Kidney (tissue), 22 donors: Measurements from ENCODE around the gene MAP2K7. TPM values are rescaled to one million over a fixed set of nuclear protein-coding genes. Genes with fewer than 3 reads are reported as not detected.

Experiments used
- DNase-seq, 5 donors: peaks; one replicate each; pipeline ENCODE4 v3.0.0-alpha.2; 2013 to 2020
- FAIRE-seq: peaks from 2 replicates; lab custom pipeline; 2012; peaks lifted over from hg19 to GRCh38; lab: Jason Lieb, UNC
- H3K27ac ChIP-seq, 2 donors: one replicate each; pipeline ENCODE4 v1.7.0; 2013; ENCODE audit warnings: low read depth in 2 of 2, low read length in 2 of 2, inconsistent platforms in 1 of 2
- H3K27me3 ChIP-seq: one replicate; pipeline ENCODE4 v1.7.1; 2013; ENCODE audit warnings: low read length, inconsistent platforms; ENCODE audit not compliant: control insufficient read depth, insufficient read depth
- H3K36me3 ChIP-seq, 3 donors: one replicate each; pipeline versions ENCODE4 v1.7.0 to v1.7.1; 2013; ENCODE audit warnings: low read length in 3 of 3, control low read depth in 1 of 3, inconsistent platforms in 1 of 3; ENCODE audit not compliant: insufficient read depth in 3 of 3, control insufficient read depth in 2 of 3
- H3K4me1 ChIP-seq, 3 donors: one replicate each; pipeline versions ENCODE4 v1.7.0 to v1.7.1; 2013; ENCODE audit warnings: low read length in 3 of 3, inconsistent platforms in 1 of 3, low read depth in 1 of 3; ENCODE audit not compliant: control insufficient read depth in 2 of 3, insufficient read depth in 2 of 3
- H3K4me3 ChIP-seq, 3 donors: one replicate each; pipeline versions ENCODE4 v1.7.0 to v1.8.1; 2013; ENCODE audit warnings: low read length in 3 of 3, control low read depth in 1 of 3, inconsistent platforms in 1 of 3
- H3K9ac ChIP-seq, 3 donors: one replicate each; pipeline versions ENCODE4 v1.7.0 to v1.7.1; 2013; ENCODE audit warnings: low read length in 3 of 3, control low read depth in 1 of 3, inconsistent platforms in 1 of 3
- H3K9me3 ChIP-seq, 3 donors: one replicate each; pipeline versions ENCODE4 v1.7.0 to v1.7.1; 2013; ENCODE audit warnings: low read length in 3 of 3, control low read depth in 1 of 3, inconsistent platforms in 1 of 3; ENCODE audit not compliant: control insufficient read depth in 2 of 3, insufficient read depth in 1 of 3
- intact Hi-C: fragments of 100-400 bp; cut with DNase I; formaldehyde crosslinking; loops from one replicate; pipeline ENCODE4 v1.11.1; 2022
- long read RNA-seq, 10 donors: library from polyadenylated mRNA in 1 of 10; unstranded in 1 of 10; transcript quantifications; one replicate each; pipeline ENCODE4 v2.0.0 and lab custom pipeline, GENCODE V29; 2021 to 2026
- polyA plus RNA-seq: library from polyadenylated mRNA; stranded (reverse); fragments of 350-450 nt; fragmentation: Illumina TruSeq; extraction: RNeasy Lipid Tissue Mini Kit (QIAGEN cat#74804); gene quantifications from one replicate; pipeline ENCODE4 v1.2.3, GENCODE V29; 2014; ENCODE audit warnings: low read depth, low replicate concordance; ENCODE audit not compliant: insufficient read depth
- total RNA-seq: library from RNA; stranded (reverse); fragmentation: NEBNext Ultra II Directional; extraction: Animal tissue kit (Norgen Biotek cat#: 25700); gene quantifications from one replicate; pipeline ENCODE4 v1.2.1, GENCODE V29; 2021
- TF ChIP-seq, protein P1 (sequence below): IDR thresholded peaks from 3 replicates; pipeline ENCODE4 v1.5.1; 2012; ENCODE audit warnings: mild to moderate bottlenecking, moderate library complexity, borderline replicate concordance; ENCODE audit not compliant: insufficient read depth; ENCODE audit errors: extremely low read depth
- donor health status: control.
- donor health status: control.
- donor health status: control.
- donor health status: control.
- donor health status: control.
- donor health status: DM: yes; HTN: yes; CAD: no.
- donor health status: Normal renal cell carcinoma (clear cell type).

MAP2K7 gene
- total RNA-seq (37.0 TPM), polyA plus RNA-seq (16.7 TPM)
- long read RNA-seq, donor 1, transcript MAP2K7-201 (11 exons, 3,361 nt) = major isoform, 11 of 11 reads
- long read RNA-seq, donor 1, partial matches to known transcripts = 0 of 11 reads
- long read RNA-seq, donor 1, other reads (novel, unspliced or antisense) = 0 of 11 reads
- long read RNA-seq, donor 2, transcript MAP2K7-201 (11 exons, 3,361 nt) = major isoform, 6 of 9 reads
- long read RNA-seq, donor 2, partial matches to known transcripts = 0 of 9 reads
- long read RNA-seq, donor 2, other reads (novel, unspliced or antisense) = 0 of 9 reads
- long read RNA-seq, donor 3, transcript MAP2K7-201 (11 exons, 3,361 nt) = major isoform, 6 of 7 reads
- long read RNA-seq, donor 3, partial matches to known transcripts = 0 of 7 reads
- long read RNA-seq, donor 3, other reads (novel, unspliced or antisense) = 0 of 7 reads
- long read RNA-seq, donor 4, partial matches to known transcripts = 0 of 4 reads
- long read RNA-seq, donor 4, other reads (novel, unspliced or antisense) = 0 of 4 reads
- long read RNA-seq, donor 5 = 0 reads
- long read RNA-seq, donor 6, partial matches to known transcripts = 0 of 2 reads
- long read RNA-seq, donor 6, other reads (novel, unspliced or antisense) = 0 of 2 reads
- long read RNA-seq, donor 7, partial matches to known transcripts = 3 of 40 reads
- long read RNA-seq, donor 7, other reads (novel, unspliced or antisense) = 34 of 40 reads
- long read RNA-seq, donor 8, partial matches to known transcripts = 0 of 5 reads
- long read RNA-seq, donor 8, other reads (novel, unspliced or antisense) = 0 of 5 reads
- long read RNA-seq, donor 9, partial matches to known transcripts = 0 of 6 reads
- long read RNA-seq, donor 9, other reads (novel, unspliced or antisense) = 0 of 6 reads
- long read RNA-seq, donor 10, transcript MAP2K7-201 (11 exons, 3,361 nt) = major isoform, 5 of 5 reads
- long read RNA-seq, donor 10, partial matches to known transcripts = 0 of 5 reads
- long read RNA-seq, donor 10, other reads (novel, unspliced or antisense) = 0 of 5 reads

DNA sequence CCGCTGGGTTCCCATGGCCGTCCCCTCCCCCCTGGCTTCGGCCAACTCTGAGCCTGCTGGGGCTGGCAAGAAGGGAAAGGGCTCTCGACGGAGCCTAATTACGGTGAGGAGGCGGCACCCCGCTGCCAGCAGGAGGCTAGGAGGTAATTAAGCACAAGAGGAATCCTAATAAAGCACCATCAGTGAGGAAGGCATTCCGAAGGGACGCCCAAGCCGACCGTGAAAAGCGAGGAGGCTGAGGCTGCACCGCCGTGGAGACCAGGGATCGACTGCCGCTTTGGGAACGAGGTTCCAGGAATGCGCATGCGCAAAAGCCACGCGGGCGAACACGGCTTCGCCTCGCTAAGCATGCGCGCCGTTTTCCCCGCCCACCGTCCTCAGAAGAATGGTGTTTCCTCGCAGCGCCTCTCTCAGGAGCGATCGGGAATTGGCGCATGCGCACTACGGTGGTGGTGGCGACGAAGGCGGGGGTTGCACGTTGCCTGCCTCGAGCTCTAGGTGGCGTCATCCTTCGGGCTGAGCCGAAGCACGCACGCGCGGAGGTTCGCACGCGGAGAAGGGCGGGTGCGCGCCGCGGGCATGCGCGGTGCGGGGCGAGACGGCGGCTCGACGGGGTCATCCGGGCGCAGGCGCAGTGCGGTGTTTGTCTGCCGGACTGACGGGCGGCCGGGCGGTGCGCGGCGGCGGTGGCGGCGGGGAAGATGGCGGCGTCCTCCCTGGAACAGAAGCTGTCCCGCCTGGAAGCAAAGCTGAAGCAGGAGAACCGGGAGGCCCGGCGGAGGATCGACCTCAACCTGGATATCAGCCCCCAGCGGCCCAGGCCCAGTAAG lies at the start of gene MAP2K7:
Gene MAP2K7, plus strand, starts transcription at position 634 of the 830 bp plus-strand sequence. Its CDS starts 68 bp downstream, at position 702.
- no peaks in the 10 kb centered on the region for H3K27me3 ChIP-seq
- H3K4me1 ChIP-seq = peaks cover 0 to 21% (median 12%) of the 10 kb centered on the region in 3 donors
- intact Hi-C loops = no loop called here
- H3K9me3 ChIP-seq = no peaks in the 10 kb centered on the region
- FAIRE-seq = peak; percentile 97
- TF ChIP-seq, protein P1, sequence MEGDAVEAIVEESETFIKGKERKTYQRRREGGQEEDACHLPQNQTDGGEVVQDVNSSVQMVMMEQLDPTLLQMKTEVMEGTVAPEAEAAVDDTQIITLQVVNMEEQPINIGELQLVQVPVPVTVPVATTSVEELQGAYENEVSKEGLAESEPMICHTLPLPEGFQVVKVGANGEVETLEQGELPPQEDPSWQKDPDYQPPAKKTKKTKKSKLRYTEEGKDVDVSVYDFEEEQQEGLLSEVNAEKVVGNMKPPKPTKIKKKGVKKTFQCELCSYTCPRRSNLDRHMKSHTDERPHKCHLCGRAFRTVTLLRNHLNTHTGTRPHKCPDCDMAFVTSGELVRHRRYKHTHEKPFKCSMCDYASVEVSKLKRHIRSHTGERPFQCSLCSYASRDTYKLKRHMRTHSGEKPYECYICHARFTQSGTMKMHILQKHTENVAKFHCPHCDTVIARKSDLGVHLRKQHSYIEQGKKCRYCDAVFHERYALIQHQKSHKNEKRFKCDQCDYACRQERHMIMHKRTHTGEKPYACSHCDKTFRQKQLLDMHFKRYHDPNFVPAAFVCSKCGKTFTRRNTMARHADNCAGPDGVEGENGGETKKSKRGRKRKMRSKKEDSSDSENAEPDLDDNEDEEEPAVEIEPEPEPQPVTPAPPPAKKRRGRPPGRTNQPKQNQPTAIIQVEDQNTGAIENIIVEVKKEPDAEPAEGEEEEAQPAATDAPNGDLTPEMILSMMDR = peak; percentile 80
- H3K27ac ChIP-seq = peak within 1 kb of the TSS; percentile 74 to 87
- DNase-seq = peak; percentile 100
- no peaks in the 10 kb centered on the region for H3K36me3 ChIP-seq
- peak within 1 kb of the TSS; percentile 81 to 91 (median 87) for H3K9ac ChIP-seq
- H3K4me3 ChIP-seq = peak within 1 kb of the TSS; percentile 76 to 92 (median 91)

DNA sequence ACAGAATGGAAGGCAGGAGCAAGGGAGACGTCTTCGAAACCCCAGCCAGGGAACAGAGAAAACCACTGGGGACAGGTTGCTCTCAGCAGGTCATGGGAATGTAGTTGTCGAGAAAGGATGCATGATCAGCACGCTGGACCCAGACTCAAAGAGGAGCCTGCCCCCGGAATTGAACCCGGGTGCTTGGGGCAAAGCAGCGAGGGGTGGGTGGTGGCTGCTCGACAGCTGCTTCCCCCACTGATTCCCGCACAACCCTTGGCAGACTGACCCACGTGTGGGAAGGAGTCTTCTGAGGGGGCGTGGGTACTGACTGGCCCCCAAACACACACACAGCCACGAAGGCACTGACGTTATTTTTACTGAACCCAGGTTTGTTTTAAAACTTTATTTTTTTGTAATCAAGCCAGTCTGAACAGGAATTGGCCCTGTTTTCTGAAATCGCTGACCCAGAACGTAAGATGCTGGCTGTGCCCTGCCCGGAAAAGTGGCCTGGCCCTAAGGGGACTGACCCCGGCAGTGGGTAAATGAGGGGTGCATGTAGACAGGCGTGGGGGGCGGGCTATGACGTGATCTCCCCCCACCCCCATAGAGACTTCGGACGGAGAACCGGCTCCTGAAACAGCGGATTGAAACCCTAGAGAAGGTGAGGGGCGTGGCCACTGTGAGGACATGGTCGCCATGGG lies 48.1 kb upstream of the MAP2K7 start:
- TF ChIP-seq, protein P1 = no peak
- DNase-seq = no peak
- H3K36me3 ChIP-seq = no peaks in the 10 kb centered on the region
- no peak overlapping the region for H3K4me3 ChIP-seq
- intact Hi-C loops = no loop called here
- H3K27me3 ChIP-seq = no peaks in the 10 kb centered on the region
- no peaks in the 10 kb centered on the region for H3K9me3 ChIP-seq
- no peak overlapping the region for H3K27ac ChIP-seq
- no peak for FAIRE-seq
- H3K9ac ChIP-seq = no peak overlapping the region
- no peaks in the 10 kb centered on the region for H3K4me1 ChIP-seq

DNA sequence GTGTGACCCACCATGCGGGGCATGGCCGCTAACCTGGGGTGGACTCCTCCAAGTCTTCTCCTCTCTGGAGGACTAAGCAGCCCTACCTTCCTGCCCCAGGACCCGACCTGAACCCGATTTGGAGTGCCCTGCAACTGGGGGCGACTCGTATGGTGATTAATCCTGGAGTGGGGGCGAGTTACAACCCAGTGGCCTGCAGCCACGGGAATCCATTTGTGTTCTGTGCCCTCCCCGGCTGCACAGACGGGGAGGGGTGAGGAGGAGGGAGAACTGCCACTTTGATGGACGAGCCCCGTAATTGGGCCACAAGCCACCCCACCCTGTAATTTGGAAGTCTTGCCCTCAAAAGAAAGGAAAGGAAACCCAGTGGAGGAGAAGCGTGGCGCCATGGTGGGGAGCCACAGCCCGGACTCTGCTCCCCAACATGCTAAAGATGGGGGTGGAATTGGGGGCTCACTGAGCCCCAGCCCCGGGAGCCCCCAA lies 47.5 kb upstream of the MAP2K7 start:
- intact Hi-C loops = no loop called here
- H3K4me3 ChIP-seq = no peak overlapping the region
- no peak for FAIRE-seq
- H3K27ac ChIP-seq = no peak overlapping the region
- TF ChIP-seq, protein P1 = no peak
- no peak overlapping the region for H3K9ac ChIP-seq
- H3K36me3 ChIP-seq = no peaks in the 10 kb centered on the region
- no peaks in the 10 kb centered on the region for H3K4me1 ChIP-seq
- DNase-seq = no peak
- H3K27me3 ChIP-seq = no peaks in the 10 kb centered on the region
- no peaks in the 10 kb centered on the region for H3K9me3 ChIP-seq
